ENCODE results near the gene CCL7.

CCL7 gene

DNA sequence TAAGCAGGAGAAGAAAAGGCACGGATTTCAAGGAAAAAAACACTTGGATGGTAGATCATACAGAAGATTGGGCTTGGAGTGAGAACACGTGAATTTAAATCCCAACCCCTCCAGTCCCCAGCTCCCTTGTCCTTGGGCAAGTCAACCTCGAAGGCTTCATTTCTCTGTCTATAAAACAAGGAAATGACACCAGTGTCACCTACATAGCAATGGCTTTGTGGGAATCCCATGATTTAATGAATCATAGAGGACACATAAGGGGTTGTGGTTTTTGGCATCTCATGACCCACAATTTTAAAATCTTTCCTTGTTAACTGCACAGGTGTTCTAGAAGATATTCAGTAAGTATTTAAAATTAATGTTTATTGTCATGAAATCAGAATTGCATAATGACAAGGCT, 23.1 kb upstream of the CCL7 start:
- no peak for DNase-seq (ENCODE audit: low read depth)

DNA sequence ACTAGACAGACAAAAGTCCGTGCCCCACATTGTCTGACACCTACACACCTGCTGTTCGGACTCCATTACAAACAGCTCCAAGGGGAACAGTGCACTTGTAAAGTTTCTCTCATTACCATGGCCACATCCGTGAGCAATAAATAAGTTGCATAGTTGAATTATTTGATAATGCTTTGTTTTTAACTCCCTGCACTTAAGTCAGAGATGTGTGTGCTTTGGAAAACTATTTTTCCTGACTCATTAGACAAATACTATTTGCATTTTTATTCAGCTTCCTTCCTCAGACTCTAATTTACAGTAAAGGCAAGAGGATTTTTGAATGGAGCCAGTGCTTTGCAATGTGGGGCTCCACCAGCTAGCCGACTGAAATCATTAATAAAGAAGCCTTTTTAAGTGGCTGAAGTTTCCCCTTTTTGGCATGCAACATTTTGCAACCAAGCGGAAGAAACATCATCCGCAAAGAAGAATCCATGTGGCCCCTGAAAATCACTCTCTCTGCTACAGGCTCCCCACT, 21.5 kb upstream of the CCL7 start:
- peak; percentile 94 for DNase-seq (ENCODE audit: low read depth)

DNA sequence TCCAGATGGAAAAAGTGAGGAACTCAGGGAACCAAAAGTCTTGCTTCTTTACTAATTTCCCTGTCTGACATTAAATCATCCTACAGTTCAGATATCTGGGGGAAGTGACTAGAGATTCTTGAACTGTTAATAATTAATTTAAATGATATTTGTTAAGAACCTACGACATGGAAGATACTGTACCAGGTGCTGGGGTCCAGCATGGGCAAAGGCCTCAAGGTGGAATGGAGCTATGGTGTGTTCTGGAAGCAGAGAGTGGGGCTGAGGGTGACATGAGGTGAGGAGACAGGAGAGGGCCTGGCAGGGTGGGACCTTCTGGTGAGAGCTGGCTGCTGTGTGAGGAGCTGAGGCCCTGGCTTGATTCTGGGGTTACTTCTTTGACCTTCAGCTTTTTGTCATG, 21.0 kb upstream of the CCL7 start:
- no peak for DNase-seq (ENCODE audit: low read depth)

DNA sequence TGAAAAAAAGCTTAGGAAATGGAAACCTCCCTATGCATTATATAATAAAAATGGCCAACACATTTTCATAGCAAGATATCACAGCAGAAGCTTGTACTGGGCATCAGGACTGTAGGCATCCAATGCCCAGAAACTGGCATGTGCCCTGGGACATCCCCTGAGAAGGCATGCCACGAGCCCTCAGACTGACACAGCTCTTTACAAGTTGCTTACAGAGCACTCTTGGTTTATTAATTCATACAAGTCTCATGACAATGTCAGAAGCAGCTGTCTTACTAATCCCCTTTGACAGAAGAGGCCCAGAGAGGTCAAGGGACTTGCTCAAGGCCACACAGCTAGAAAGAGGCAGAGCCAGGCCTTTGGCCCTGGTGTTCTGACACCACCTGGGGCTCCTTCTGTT, 20.5 kb upstream of the CCL7 start:
- DNase-seq (ENCODE audit: low read depth) = no peak

DNA sequence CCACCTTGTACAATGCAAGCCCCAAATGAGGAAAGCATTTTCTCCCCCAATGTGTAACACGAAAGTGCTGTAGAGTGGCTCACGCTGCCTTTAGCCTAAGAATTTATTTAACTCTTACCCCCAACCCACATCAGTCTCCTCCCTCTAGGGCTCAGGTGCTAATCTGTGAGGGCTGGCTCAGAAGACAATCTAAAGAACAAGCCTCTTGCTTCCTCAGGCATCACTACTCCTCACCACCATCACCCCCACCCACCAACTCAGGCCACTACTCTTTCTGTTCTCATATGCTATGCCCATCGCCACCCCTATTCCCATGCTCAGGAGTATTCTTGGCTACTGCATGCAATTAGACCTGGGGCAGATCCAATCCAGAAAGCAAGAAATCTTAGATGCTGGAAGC, 18.8 kb upstream of the CCL7 start:
- DNase-seq (ENCODE audit: low read depth) = no peak

DNA sequence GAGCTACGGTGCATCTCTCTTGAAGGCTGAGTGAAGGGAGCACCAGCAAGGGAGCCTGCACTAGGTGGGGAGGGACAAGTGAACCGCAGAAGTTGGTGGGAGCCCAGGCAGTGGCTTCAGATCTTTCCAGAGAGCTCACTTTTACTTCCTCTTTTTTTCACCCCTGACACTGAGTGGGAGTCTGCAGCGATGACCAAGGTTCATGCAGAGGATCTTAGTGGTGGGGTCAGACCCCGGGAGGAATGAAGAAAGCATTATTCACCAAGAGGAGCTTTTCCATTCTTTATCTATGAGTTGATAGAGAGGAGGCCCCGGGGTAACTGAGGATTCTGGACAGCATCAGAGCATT, 18.0 kb upstream of the CCL7 start:
- DNase-seq (ENCODE audit: low read depth) = no peak

DNA sequence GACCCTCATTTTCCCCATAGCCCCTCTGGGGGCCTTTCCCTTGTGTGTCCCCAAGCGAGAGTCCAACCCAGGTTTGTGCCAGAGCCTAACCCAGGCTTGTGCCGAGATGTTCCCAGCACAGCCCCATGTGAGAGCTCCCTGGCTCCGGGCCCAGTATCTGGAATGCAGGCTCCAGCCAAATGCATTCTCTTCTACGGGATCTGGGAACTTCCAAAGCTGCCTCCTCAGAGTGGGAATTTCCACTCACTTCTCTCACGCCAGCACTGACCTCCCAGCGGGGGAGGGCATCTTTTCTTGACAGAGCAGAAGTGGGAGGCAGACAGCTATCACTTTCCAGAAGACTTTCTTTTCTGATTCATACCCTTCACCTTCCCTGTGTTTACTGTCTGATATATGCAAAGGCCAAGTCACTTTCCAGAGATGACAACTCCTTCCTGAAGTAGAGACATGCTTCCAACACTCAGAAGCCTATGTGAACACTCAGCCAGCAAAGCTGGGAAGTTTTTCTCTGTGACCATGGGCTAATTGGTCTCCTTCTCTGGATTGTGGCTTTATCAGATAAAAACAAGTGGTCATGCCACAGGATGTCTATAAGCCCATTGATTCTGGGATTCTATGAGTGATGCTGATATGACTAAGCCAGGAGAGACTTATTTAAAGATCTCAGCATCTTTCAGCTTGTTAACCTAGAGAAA, 17.4 kb upstream of the CCL7 start:
- DNase-seq (ENCODE audit: low read depth) = peak; percentile 99

DNA sequence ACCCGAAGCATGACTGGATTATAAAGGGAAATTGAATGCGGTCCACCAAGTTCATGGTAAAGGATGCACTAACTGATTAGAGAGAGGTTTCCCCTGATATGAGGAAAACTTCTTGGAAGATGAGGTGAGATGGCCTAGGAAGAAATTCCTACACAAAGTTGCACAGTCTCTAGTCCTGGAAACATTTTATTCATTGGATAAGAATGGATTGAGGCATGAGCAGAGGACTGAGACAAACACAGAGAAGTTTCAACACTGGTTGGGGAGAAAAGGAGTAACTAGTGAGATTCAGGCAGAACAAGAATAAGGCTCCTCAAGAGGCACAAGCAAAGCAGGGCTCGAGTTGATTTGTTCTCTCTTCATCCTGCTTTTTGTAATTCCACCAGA, 16.9 kb upstream of the CCL7 start:
- no peak for DNase-seq (ENCODE audit: low read depth)

DNA sequence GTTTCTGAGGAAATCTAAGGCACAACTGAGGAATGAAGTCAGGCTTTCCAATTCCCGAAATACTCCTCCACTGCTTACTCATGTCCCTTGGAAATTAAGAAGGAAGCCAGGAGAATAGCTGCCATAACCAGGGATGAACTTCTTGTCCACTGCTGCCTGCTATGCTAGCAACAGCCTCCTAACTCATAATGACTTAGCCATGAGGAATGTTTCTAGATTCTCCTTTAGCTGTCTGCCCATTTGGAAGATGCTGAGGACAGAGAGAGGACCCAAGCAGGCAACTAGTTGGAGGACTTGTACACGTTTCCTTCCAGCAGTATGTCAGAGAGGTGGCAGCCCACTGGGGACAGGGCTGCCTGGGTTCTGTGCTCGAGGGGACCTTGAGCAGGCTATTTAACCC, 15.9 kb upstream of the CCL7 start:
- peak; percentile 98 for DNase-seq (ENCODE audit: low read depth)

DNA sequence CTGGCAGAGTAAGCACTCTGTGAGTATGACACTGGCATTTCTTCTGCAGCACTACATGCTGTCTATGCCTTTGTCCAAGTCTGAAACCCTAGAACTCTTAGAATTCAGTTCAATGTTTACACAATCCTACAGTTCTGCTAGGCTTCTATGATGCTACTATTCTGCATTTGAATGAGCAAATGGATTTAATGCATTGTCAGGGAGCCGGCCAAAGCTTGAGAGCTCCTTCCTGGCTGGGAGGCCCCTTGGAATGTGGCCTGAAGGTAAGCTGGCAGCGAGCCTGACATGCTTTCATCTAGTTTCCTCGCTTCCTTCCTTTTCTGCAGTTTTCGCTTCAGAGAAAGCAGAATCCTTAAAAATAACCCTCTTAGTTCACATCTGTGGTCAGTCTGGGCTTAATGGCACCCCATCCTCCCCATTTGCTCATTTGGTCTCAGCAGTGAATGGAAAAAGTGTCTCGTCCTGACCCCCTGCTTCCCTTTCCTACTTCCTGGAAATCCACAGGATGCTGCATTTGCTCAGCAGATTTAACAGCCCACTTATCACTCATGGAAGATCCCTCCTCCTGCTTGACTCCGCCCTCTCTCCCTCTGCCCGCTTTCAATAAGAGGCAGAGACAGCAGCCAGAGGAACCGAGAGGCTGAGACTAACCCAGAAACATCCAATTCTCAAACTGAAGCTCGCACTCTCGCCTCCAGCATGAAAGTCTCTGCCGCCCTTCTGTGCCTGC, 15.2 kb upstream of the CCL7 start, which contains the start of gene CCL2:
Gene CCL2, plus strand, starts transcription at position 635 of the 730 bp plus-strand sequence. Its CDS starts 65 bp downstream, at position 700.
- peak; percentile 90 for DNase-seq (ENCODE audit: low read depth)

DNA sequence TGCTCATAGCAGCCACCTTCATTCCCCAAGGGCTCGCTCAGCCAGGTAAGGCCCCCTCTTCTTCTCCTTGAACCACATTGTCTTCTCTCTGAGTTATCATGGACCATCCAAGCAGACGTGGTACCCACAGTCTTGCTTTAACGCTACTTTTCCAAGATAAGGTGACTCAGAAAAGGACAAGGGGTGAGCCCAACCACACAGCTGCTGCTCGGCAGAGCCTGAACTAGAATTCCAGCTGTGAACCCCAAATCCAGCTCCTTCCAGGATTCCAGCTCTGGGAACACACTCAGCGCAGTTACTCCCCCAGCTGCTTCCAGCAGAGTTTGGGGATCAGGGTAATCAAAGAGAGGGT, 14.7 kb upstream of the CCL7 start:
- DNase-seq (ENCODE audit: low read depth) = no peak

DNA sequence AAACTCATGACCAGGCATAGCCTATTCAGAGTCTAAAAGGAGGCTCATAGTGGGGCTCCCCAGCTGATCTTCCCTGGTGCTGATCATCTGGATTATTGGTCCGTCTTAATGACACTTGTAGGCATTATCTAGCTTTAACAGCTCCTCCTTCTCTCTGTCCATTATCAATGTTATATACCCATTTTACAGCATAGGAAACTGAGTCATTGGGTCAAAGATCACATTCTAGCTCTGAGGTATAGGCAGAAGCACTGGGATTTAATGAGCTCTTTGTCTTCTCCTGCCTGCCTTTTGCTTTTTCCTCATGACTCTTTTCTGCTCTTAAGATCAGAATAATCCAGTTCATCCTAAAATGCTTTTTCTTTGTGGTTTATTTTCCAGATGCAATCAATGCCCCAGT, 14.2 kb upstream of the CCL7 start:
- DNase-seq (ENCODE audit: low read depth) = no peak

DNA sequence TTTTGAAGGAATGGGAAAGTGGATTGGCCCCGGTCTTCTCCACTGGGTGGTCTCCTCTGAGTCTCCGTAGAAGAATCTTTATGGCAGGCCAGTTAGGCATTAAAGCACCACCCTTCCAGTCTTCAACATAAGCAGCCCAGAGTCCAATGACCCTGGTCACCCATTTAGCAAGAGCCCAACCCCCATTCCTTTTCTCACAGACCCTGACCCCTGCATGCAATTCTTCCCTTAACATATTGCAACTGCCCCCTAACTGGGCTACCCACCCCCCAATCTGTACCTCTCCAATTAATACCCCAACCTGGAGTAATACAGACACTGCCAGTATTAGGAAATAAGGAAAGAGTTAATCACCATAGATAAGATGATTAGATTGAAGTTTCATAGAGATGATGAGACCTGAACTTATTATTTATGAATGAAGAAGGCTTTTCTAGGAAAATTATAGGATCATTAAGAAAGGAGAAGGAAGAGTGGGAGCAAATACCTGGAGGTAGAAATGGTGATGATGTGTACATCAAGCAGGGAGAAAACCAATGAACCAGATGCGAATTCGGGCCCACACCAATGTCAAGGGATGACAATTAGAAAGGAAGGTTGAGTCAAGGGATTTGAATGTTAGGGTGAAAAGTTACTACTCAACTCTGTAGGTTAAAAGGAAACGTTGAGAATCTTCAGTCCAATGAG, 12.6 kb upstream of the CCL7 start:
- no peak for DNase-seq (ENCODE audit: low read depth)

DNA sequence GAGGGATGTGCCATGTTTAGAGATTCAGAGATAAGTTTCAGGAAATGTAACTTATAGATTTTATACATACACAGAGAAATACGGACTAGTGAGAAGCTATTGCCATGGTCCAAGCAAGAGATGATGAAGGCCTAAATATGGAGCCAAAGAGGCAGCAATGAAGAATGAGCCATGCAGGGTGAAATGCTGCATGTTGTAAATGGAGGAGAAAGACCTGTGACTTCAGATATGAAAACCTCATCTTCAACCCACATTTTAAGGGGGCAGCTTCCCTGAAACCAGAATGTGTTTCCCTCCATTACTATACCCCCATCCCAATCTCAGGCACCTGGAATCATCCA, 12.1 kb upstream of the CCL7 start:
- DNase-seq (ENCODE audit: low read depth) = no peak

DNA sequence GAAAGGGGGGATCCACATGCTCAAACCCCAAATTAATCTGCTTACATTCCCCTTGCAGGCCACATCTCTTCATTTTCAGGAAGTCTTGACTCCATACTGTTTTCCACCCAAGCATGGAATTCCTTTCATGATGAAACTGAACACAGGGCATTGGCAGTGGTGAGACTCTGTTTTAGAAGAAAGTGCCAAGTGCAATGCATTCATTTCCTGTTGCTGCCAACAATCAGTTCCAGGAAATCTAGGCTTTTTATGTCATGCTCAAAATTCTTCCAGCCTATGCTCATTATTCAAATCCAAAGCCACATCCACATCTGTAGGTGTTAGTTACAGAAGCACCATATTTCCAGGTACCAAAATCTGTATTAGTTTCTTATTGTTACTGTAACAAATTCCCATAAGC, 10.9 kb upstream of the CCL7 start:
- DNase-seq (ENCODE audit: low read depth) = peak; percentile 74

DNA sequence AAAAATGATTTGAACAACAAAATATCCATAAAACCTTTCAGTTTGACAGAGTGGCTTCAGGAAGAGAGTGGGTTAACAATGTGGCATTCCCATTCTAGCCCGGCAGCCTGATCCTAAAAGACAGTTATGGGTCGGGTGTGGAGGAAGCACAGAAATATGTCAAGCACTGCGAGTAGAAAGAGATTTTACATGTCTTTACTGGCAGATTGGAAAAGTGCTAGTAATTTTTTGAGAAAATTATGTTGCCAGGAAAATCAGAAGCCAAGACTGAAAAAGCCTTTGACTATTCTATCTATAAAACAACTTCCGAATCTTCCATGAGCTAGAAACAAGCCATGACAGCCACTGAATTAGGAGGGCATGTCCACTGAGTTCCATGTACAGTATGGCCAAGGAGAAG, 9.2 kb upstream of the CCL7 start:
- no peak for DNase-seq (ENCODE audit: low read depth)

DNA sequence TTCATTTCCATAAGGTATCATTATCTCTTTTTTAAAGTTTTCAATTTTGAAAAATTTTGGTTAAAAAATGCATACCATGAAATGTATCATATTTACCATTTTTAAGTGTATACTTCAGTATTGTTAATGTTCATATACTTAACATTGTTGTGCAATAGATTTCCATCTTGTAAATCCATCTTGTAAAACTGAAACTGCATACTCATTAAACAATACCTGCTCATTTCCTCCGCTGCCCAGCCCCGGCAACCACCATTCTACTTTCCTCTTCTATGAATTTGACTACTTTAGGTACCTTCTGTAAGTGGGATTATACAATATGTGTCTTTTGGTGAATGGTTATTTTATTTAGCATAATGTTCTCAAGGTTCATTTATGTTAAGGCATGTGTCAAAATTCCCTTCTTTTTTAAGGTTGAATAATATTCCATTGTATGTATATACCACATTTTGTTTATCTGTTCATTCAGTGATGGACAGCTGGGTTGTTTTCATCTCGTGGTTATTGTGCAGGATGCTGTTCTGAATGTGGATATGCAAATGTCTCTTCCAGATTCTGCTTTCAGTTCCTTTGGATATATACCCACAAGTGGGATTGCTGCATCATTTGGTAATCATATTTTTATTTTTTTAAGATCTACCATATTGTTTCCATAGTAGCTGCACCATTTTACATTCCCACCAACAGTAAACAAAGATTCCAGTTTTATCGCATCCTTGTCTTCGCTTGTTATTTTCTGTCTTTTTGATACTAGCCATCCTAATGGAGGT, 8.3 kb upstream of the CCL7 start:
- DNase-seq (ENCODE audit: low read depth) = no peak

DNA sequence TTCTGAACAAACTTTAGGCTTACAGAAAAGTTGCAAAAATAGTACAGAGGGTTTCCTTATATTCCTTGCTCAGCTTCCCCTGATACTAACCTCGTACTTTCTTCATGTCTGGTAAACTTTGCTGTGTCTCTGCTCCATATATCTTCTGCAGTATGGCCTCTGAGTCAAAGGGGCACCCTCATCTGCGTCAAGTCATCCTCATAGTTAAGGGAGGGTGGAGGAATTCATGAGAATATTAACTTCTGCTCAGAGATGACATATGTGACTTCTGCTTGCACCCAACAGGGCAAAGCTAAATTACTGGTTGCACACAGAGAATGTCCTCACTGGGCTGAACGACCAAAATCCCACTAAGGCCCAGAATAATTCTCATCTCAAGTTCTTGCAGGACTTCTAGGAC, 4.3 kb upstream of the CCL7 start:
- no peak for DNase-seq (ENCODE audit: low read depth)

DNA sequence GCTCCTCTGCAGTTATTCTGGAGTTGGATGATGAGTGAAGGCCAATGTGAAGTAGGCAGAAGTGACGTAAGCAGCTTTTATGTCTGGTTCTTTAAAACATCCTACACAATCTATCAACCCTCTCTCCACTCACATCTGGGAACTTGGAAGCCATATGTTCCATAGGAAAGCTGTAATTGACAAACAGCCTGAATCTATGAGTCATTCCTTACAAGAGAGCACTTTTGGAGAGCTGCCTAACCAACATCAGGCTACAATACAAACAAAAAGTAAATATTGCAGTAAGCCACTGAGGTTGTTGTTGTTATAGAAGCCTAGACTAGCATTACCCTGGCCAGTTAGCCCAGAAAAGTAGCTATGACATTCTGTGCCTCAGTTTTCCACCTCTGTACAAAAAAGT, 5.9 kb downstream of the CCL7 start:
- DNase-seq (ENCODE audit: low read depth) = peak; percentile 88

DNA sequence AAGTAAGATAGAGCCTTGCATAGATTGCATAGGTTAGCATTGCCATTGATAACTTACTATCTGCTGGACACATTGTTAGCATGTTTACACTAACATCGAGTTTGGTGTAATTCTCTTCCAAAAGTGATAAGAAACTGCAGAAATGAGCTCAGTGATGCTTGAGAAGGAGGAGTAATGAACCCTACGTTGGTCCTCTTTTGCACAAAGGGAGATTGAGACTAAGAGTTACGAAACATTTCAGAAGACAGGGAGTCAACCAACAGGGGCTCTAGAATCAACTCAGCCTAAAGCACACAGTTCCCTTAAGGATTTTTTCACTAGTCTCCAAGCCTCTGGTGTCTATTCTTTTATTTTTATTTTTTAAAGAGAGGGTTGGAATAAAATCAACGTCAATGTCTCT, 6.8 kb downstream of the CCL7 start:
- no peak for DNase-seq (ENCODE audit: low read depth)

DNA sequence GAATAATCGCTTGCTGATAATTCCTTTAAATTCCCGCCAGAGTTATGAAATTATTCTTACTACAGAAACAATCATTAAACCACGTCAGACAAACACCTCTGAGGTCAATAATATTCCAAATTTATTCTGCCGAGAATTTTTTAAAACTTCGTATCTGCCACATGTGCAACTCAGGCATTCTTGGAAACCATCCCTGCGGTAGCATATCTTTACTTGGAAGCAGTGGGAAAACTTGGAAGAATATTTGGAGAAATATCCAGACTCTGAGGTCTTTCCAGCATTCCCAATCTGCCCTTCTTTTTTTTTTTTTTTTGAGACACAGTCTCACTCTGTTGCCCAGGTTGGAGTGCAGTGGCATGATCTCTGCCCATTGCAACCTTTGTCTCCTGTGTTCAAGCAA, 13.6 kb downstream of the CCL7 start:
- no peak for DNase-seq (ENCODE audit: low read depth)

DNA sequence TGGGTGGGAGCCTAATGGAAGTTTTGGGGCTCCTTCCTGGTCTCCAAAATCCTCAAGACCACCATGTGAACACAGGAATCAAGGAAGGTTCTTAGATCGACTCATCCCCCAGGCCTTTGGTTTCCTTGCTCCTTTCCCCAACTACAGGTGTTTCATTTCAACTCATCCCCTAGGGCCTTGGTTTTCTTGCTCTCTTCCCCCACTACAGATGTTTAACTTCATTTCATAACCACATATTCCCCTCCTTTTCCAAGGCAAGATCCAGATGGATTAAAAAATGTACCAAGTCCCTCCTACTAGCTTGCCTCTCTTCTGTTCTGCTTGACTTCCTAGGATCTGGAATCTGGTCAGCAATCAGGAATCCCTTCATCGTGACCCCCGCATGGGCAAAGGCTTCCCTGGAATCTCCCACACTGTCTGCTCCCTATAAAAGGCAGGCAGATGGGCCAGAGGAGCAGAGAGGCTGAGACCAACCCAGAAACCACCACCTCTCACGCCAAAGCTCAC, 15.3 kb downstream of the CCL7 start, which contains the start of gene CCL11:
Gene CCL11, plus strand, starts transcription at position 457 of the 507 bp plus-strand sequence. CDS start 67 bp downstream, outside the sequence.
- DNase-seq (ENCODE audit: low read depth) = peak; percentile 27

All from EH (cell line).